A172 (cell line): ENCODE measurements around the gene PHB1. TPM values are rescaled to one million over a fixed set of nuclear protein-coding genes. Genes with fewer than 3 reads are reported as not detected.
"Not testable (repeated sequence)": the region's sequence is repeated elsewhere in the genome, so short reads cannot be mapped to it uniquely, and the experiment has no call there.

Experiments
- DNase-seq: peaks from one replicate; pipeline ENCODE4 v3.0.0-alpha.2; 2015; ENCODE audit warnings: low spot score
- total RNA-seq: library from RNA; depleted of rRNA; stranded (reverse); fragments of >200 nt; shearing (Covaris generic); gene quantifications from 2 replicates; pipeline ENCODE4 v1.2.3, GENCODE V29; 2014

The PHB1 gene
- total RNA-seq, 1 experiment from 2014 or later, result 280 TPM

GRCh38 chr17:49406421-49407061 lies 8.1 kb downstream of the PHB1 start:
- DNase-seq, result no peak

- DNase-seq, result no peak
Measured at GRCh38 chr17:49404906-49405305, 9.8 kb downstream of the PHB1 start.

GRCh38 chr17:49404361-49404760 lies 10.3 kb downstream of the PHB1 start:
- DNase-seq, result no peak

- DNase-seq, result no peak
Measured at GRCh38 chr17:49403514-49404289, 11.0 kb downstream of the PHB1 start.

GRCh38 chr17:49402706-49403105 lies 12.0 kb downstream of the PHB1 start:
- DNase-seq, result no peak

GRCh38 chr17:49401971-49402611 lies 12.6 kb downstream of the PHB1 start:
- no peak for DNase-seq

- no peak for DNase-seq
Measured at GRCh38 chr17:49399995-49400394, 14.7 kb downstream of the PHB1 start.

GRCh38 chr17:49397586-49397985 lies 17.1 kb downstream of the PHB1 start:
- no peak for DNase-seq

- no peak for DNase-seq
Measured at GRCh38 chr17:49393491-49394255, 21.0 kb downstream of the PHB1 start.

- peak; percentile 50 for DNase-seq
Measured at GRCh38 chr17:49390548-49391324, 23.9 kb downstream of the PHB1 start.

- DNase-seq, result not testable (repeated sequence)
Measured at GRCh38 chr17:49389514-49390347, 25.0 kb downstream of the PHB1 start.

GRCh38 chr17:49388692-49389513 lies 25.8 kb downstream of the PHB1 start:
- no peak for DNase-seq

- no peak for DNase-seq
Measured at GRCh38 chr17:49388290-49388640, 26.4 kb downstream of the PHB1 start.

- no peak for DNase-seq
Measured at GRCh38 chr17:49387498-49388289, 27.0 kb downstream of the PHB1 start.

GRCh38 chr17:49386373-49386772 lies 28.3 kb downstream of the PHB1 start:
- no peak for DNase-seq

GRCh38 chr17:49384951-49385350 lies 29.7 kb downstream of the PHB1 start:
- DNase-seq, result no peak

- no peak for DNase-seq
Measured at GRCh38 chr17:49383060-49383459, 31.6 kb downstream of the PHB1 start.

GRCh38 chr17:49382556-49382955 lies 32.1 kb downstream of the PHB1 start:
- no peak for DNase-seq

GRCh38 chr17:49381793-49382192 lies 32.9 kb downstream of the PHB1 start:
- DNase-seq, result no peak
